ENCODE measurements around the gene SLC35E1. TPM values are rescaled to one million over a fixed set of nuclear protein-coding genes. Genes with fewer than 3 reads are reported as not detected.

Gene SLC35E1
- total RNA-seq, 1 experiment from 2014 or later = 35.8 TPM

GRCh38 chr19:16575861-16576689 is 3.9 kb upstream of the SLC35E1 start:
- no peak overlapping the region for H4K8ac ChIP-seq (replicated peaks; ENCODE audit: insufficient read length, low read depth, low read length)
- DNase-seq = no peak
- no peak overlapping the region for H4K5ac ChIP-seq (ENCODE audit: insufficient read length, low read depth, low read length)
- no CpG with 5 or more reads among the region's 48 CpGs for WGBS (ENCODE audit: extremely low coverage, insufficient read length, low lambda C conversion rate)
- H3K4me1 ChIP-seq (ENCODE audit: insufficient read depth, low read length) = no peaks in the 10 kb centered on the region
- no peak overlapping the region for H3K18ac ChIP-seq (ENCODE audit: insufficient read length, low read depth, low read length)
- H2AFZ ChIP-seq (ENCODE audit: low read length) = no peak overlapping the region
- H3K14ac ChIP-seq (ENCODE audit: insufficient read depth, low read length) = no peak overlapping the region
- H4K20me1 ChIP-seq (ENCODE audit: control insufficient read depth, insufficient read depth, insufficient read length) = no peaks in the 10 kb centered on the region
- H3K23ac ChIP-seq (ENCODE audit: insufficient read length, low read depth, low read length) = no peak overlapping the region
- H2AK5ac ChIP-seq (ENCODE audit: insufficient read length, low read length) = no peak overlapping the region
- H4K91ac ChIP-seq (ENCODE audit: insufficient read length, low read depth, low read length) = no peak overlapping the region
- no peak overlapping the region for H2BK15ac ChIP-seq (ENCODE audit: low read depth, low read length)
- H3K27me3 ChIP-seq (ENCODE audit: insufficient read depth, low read length) = no peaks in the 10 kb centered on the region
- no peak overlapping the region for H3K27ac ChIP-seq (ENCODE audit: insufficient read length, low read depth, low read length)
- H3K36me3 Mint-ChIP-seq (ENCODE audit: insufficient read depth in 1 of 3, low read depth in 3 of 3) = peaks cover 10 to 23% (median 18%) of the 10 kb centered on the region in 3 experiments; a peak in 6 of 7 replicates
- no peaks in the 10 kb centered on the region for H3K27me3 Mint-ChIP-seq (ENCODE audit: low read depth)
- H2BK5ac ChIP-seq (ENCODE audit: insufficient read length, low read length) = no peak overlapping the region
- H3K9ac ChIP-seq (ENCODE audit: extremely low read depth, insufficient read length, low read length) = no peak overlapping the region
- no peaks in the 10 kb centered on the region; a peak in 1 of 5 replicates for H3K9me3 Mint-ChIP-seq
- TF ChIP-seq CTCF (conservative IDR thresholded peaks at IDR 0.05) = no peak
- no peak overlapping the region for H3T11ph ChIP-seq (ENCODE audit: low read length)
- H2BK12ac ChIP-seq (ENCODE audit: insufficient read length, low read depth, low read length) = no peak overlapping the region
- H2BK120ac ChIP-seq (ENCODE audit: low read depth, low read length, poor library complexity, severe bottlenecking) = no peak overlapping the region
- peaks cover 16 to 19% of the 10 kb centered on the region in 2 experiments for H3K4me1 Mint-ChIP-seq
- H2BK20ac ChIP-seq (ENCODE audit: low read depth, low read length, poor library complexity, severe bottlenecking) = no peak overlapping the region
- H3K79me1 ChIP-seq (ENCODE audit: insufficient read depth, low read depth, low read length, poor library complexity, severe bottlenecking) = peaks cover 13% of the 10 kb centered on the region
- peaks cover 12% of the 10 kb centered on the region for H3K23me2 ChIP-seq (ENCODE audit: insufficient read length, low read depth, low read length, poor library complexity, severe bottlenecking)
- no peaks in the 10 kb centered on the region for H3K9me3 ChIP-seq (ENCODE audit: control insufficient read depth, low read depth, low read length)
- H3K56ac ChIP-seq (ENCODE audit: insufficient read length, low read depth, low read length) = no peak overlapping the region
- peak overlapping the region in 1 of 3 experiments; percentile 45; a peak in 1 of 7 replicates for H3K27ac Mint-ChIP-seq
- no peak overlapping the region for H3K4me3 Mint-ChIP-seq
- H3K4ac ChIP-seq (ENCODE audit: low read depth, low read length) = no peak overlapping the region
- no peak overlapping the region for H3K4me2 ChIP-seq (ENCODE audit: insufficient read depth, insufficient read length, low read length)
- H3K79me2 ChIP-seq (ENCODE audit: insufficient read depth, low read length) = peaks cover 4% of the 10 kb centered on the region; the same call in 1 of the 2 replicates
